Stimulated activated CD4-positive, alpha-beta T cell treated with anti-CD3 and anti-CD28 coated beads, TNF-alpha, amount 100 ng/mL, for 1 hour (primary cell): Measurements from ENCODE around the gene UNG.

ENCODE experiments used
- DNase-seq, 3 donors: peaks; one replicate each; pipeline ENCODE4 v3.0.0-alpha.2; 2020; ENCODE audit warnings: low read depth in 3 of 3, low spot score in 1 of 3

The UNG gene

GRCh38 chr12:109088818-109089217 lies 8.6 kb upstream of the UNG start:
- no peak for DNase-seq

GRCh38 chr12:109089683-109090082 lies 7.7 kb upstream of the UNG start:
- no peak for DNase-seq

GRCh38 chr12:109092497-109093021 lies 4.8 kb upstream of the UNG start:
- DNase-seq: no peak

- peak; percentile 82 to 91 (median 89) for DNase-seq
Observed at GRCh38 chr12:109093022-109093918, 4.1 kb upstream of the UNG start, which contains the start of gene ALKBH2. TSS of gene ALKBH2 (minus strand) at chr12:109093472. CDS start at chr12:109092786, 686 bp downstream.

- DNase-seq: no peak
Observed at GRCh38 chr12:109097140-109097434, 310 bp upstream of the UNG start.

- DNase-seq: no peak
Observed at GRCh38 chr12:109098183-109098604, 797 bp downstream of the UNG start.

- no peak for DNase-seq
Observed at GRCh38 chr12:109098651-109099050, 1.3 kb downstream of the UNG start.

- no peak for DNase-seq
Observed at GRCh38 chr12:109099431-109100020, 2.1 kb downstream of the UNG start.

GRCh38 chr12:109100741-109101140 lies 3.3 kb downstream of the UNG start:
- no peak for DNase-seq

GRCh38 chr12:109102491-109102890 lies 5.1 kb downstream of the UNG start:
- no peak for DNase-seq

GRCh38 chr12:109105176-109105575 lies 7.8 kb downstream of the UNG start:
- DNase-seq: no peak

- no peak for DNase-seq
Observed at GRCh38 chr12:109109746-109110350, 12.5 kb downstream of the UNG start.

GRCh38 chr12:109110988-109111495 lies 13.6 kb downstream of the UNG start:
- DNase-seq: peak in 1 of 3 donors; percentile 24

- no peak for DNase-seq
Observed at GRCh38 chr12:109112720-109113465, 15.5 kb downstream of the UNG start.

- DNase-seq: no peak
Observed at GRCh38 chr12:109113661-109114321, 16.4 kb downstream of the UNG start.

- no peak for DNase-seq
Observed at GRCh38 chr12:109114644-109115043, 17.2 kb downstream of the UNG start.

- no peak for DNase-seq
Observed at GRCh38 chr12:109115404-109115757, 18.0 kb downstream of the UNG start.

- DNase-seq: no peak
Observed at GRCh38 chr12:109115758-109116610, 18.6 kb downstream of the UNG start, which contains the start of gene ACACB. TSS of gene ACACB (plus strand) at chr12:109116587. CDS start at chr12:109139406, 22,819 bp downstream.

- DNase-seq: no peak
Observed at GRCh38 chr12:109116611-109116949, 19.2 kb downstream of the UNG start.

- no peak for DNase-seq
Observed at GRCh38 chr12:109120095-109120494, 22.7 kb downstream of the UNG start.
